ENCODE results near the gene ITPR1.

DNA sequence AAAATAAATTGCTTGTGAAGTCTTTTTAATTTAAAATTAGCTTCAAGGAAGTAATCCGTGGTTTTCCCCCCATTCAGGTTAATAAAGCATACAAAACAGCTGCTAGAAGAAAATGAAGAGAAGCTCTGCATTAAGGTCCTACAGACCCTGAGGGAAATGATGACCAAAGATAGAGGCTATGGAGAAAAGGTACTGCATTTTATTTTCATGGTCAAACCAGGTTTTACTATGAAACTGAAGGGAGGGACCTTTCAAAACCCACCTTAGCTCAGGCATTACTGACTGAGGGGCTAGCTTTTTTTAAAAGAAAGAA is 218.5 kb downstream of the ITPR1 start:
- TF ChIP-seq, protein P1, sequence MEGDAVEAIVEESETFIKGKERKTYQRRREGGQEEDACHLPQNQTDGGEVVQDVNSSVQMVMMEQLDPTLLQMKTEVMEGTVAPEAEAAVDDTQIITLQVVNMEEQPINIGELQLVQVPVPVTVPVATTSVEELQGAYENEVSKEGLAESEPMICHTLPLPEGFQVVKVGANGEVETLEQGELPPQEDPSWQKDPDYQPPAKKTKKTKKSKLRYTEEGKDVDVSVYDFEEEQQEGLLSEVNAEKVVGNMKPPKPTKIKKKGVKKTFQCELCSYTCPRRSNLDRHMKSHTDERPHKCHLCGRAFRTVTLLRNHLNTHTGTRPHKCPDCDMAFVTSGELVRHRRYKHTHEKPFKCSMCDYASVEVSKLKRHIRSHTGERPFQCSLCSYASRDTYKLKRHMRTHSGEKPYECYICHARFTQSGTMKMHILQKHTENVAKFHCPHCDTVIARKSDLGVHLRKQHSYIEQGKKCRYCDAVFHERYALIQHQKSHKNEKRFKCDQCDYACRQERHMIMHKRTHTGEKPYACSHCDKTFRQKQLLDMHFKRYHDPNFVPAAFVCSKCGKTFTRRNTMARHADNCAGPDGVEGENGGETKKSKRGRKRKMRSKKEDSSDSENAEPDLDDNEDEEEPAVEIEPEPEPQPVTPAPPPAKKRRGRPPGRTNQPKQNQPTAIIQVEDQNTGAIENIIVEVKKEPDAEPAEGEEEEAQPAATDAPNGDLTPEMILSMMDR (IDR thresholded peaks at IDR 0.05; ENCODE audit: insufficient read depth, low read depth, low read length) = no peak
- TF ChIP-seq EZH2 (IDR thresholded peaks at IDR 0.05; ENCODE audit: insufficient read depth, low read length) = no peak
